Muscle of leg (tissue), 11 donors: ENCODE data around the gene MON1B. TPM values are rescaled to one million over a fixed set of nuclear protein-coding genes. Genes with fewer than 3 reads are reported as not detected.
A peak's percentile ranks its signal among the peaks of the same experiment; 100 is the strongest.
"Not testable (repeated sequence)": the region's sequence is repeated elsewhere in the genome, so short reads cannot be mapped to it uniquely, and the experiment has no call there.

Experiments
- DNase-seq: peaks from one replicate; pipeline ENCODE4 v3.0.0; 2013
- H3K27ac ChIP-seq: one replicate; pipeline ENCODE4 v1.5.1; 2013; ENCODE audit warnings: mild to moderate bottlenecking, low read length, control low read depth
- H3K27me3 ChIP-seq: one replicate; pipeline ENCODE4 v1.6.1; 2013; ENCODE audit warnings: low read length; ENCODE audit not compliant: control insufficient read depth, insufficient read depth
- H3K36me3 ChIP-seq: one replicate; pipeline ENCODE4 v1.6.1; 2013; ENCODE audit warnings: low read length; ENCODE audit not compliant: control insufficient read depth, insufficient read depth
- H3K4me1 ChIP-seq: one replicate; pipeline ENCODE4 v1.6.1; 2013; ENCODE audit warnings: low read length; ENCODE audit not compliant: control insufficient read depth, insufficient read depth
- H3K4me3 ChIP-seq: one replicate; pipeline ENCODE4 v1.5.1; 2013; ENCODE audit warnings: low read length, control low read depth
- H3K9me3 ChIP-seq: replicated peaks from 2 replicates; pipeline ENCODE4 v1.6.1; 2013; ENCODE audit warnings: low read depth, low read length; ENCODE audit not compliant: control insufficient read depth
- WGBS: methylation state at CpG from one replicate; pipeline ENCODE4 v1.1.5; 2013; ENCODE audit warnings: missing lambda C conversion rate; ENCODE audit not compliant: insufficient coverage; 5-methylcytosine and 5-hydroxymethylcytosine counted together
- polyA plus RNA-seq, 8 donors: library from polyadenylated mRNA; unstranded; fragments of 120-200 nt; gene quantifications; one replicate each; pipeline versions ENCODE4 v1.2.1 to v1.2.3, GENCODE V29; 2013; ENCODE audit warnings: inconsistent platforms in 1 of 8, low replicate concordance in 1 of 8; ENCODE audit not compliant: insufficient read length in 8 of 8, insufficient read depth in 1 of 8
- total RNA-seq: library from RNA; stranded (reverse); fragments of 120-200 nt; gene quantifications from one replicate; pipeline ENCODE4 v1.2.4, GENCODE V29; 2013

The MON1B gene
- total and polyA plus RNA-seq, 9 donors, result 3.9 to 17.1 (median 13.9) TPM

DNA sequence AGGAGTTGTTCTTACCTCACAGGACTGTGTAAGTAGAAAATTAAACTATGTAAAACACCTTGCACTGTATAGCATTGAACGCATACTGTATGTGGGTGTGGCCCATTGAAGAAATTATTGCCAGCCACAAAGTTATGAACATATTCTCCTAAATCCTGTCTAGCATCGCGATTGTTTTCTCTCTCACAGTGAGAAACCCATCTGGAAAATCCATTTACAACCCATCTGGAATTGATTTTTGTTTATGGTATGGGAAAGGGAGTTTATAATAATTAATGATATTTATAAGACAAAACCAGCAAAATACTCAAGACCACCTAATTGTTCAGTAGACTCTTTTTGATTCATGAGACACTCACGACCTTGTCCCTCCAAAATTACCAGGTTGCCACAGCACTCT, 22.1 kb upstream of the MON1B start:
- WGBS, result 73% methylated on average over 1 of the region's 4 CpGs
- Histone ChIP-seq H3K4me1 (peaks cover 3% of the 10 kb centered on the region), H3K27ac (no peak overlapping the region), H3K4me3 (no peak overlapping the region), H3K9me3 (no peaks in the 10 kb centered on the region), H3K36me3 (no peaks in the 10 kb centered on the region), H3K27me3 (no peaks in the 10 kb centered on the region)
- peak; percentile 67 for DNase-seq

DNA sequence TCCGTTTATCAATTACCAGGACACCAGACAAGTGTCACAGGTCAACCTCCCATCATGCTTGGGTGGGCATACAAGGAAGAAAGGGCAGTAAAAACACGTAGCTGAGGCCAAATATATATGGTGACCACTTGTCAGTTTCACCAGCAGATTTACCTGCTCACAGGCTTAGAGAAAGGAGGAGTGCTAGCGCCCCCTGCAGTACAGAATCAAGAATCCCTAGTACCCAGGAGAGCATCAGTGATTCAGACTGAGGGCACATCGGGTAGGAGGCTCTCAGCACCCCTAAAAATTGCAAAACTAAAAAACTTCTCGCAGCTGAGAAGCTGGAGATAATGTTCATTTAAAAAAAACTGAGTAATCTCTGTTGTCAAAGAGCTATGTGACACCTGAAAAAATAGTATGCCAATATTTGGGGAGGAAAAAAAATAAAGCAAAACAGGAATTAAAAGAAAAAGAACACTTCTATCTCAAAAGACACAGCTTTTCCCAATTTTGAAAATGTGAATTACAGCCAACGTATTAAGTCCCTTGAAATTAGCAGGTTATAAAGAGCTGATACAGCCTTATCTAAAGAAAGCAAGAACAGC, 21.2 kb upstream of the MON1B start:
- Histone ChIP-seq H3K4me1 (peaks cover 3% of the 10 kb centered on the region), H3K27ac (no peak overlapping the region), H3K27me3 (no peaks in the 10 kb centered on the region), H3K9me3 (no peaks in the 10 kb centered on the region), H3K4me3 (no peak overlapping the region), H3K36me3 (no peaks in the 10 kb centered on the region)
- peak; percentile 64 for DNase-seq
- no CpG with 5 or more reads among the region's 6 CpGs for WGBS

DNA sequence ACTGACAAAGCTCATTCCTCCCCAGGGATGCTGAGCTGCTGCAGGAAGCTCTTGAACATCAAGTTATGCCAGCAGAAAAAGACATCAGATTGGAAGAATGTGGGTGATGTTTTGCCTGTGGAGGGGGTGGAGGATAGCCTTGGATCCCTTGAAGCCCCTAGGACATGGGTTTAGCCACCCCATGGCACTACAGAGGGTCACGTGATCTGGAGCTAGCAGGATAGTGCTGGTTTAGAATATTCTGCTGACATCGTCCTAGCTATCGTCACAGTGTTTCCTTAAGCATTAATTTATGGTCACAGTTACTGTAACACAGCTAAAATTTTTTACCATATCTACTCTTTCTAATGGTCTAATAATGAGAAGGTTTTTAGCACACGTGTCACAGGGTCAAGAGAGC, 20.2 kb upstream of the MON1B start:
- no CpG with 5 or more reads among the region's 4 CpGs for WGBS

DNA sequence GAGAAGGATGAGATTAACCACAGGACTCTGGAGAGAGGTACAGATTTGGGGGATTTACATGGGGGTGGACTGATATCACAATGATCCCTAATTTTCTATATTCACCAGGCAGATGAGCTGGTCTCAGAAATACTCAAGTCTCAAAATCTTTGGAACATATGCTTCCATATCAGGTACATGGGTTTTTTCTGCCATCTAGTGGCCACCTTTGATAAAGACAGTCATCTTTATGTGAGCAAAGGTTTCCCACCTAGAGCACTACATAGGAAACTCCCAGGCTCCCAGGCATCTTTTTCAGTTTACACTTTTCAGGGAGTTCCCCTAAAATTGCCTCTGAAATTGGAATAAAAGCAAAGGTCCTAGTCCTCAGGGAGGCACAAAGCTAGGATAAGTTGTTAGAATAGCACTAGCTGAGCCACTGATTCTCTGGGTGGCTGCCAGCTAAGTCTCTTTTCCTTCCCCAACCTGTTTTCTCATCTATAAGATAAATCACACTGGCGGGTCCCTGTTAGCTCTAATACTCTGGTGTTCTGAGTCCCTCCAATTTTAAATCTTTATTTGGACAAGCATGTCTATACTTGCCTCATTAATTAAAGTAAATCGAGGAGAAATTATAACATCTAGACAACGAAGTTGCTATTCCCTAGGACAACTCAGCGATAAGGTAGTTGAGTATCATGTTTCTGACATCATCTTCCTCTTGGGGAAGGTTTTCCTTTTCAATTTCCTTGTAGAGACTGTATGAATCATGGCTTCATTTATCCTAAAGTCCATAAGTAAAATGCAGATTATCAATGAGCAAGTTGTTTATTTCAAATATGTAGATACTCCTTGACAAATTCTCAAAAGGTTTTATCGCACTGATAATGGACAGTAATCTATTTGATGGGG, 19.0 kb upstream of the MON1B start:
- peak; percentile 88 for DNase-seq
- H3K27ac ChIP-seq, result no peak overlapping the region
- no peaks in the 10 kb centered on the region for H3K36me3 ChIP-seq
- no peaks in the 10 kb centered on the region for H3K9me3 ChIP-seq
- H3K27me3 ChIP-seq, result no peaks in the 10 kb centered on the region
- H3K4me3 ChIP-seq, result no peak overlapping the region
- no CpG with 5 or more reads among the region's 5 CpGs for WGBS
- peaks cover 3% of the 10 kb centered on the region for H3K4me1 ChIP-seq

More for the DNA sequence above, 20.2 kb upstream of the MON1B start:
- H3K4me3 ChIP-seq, result no peak overlapping the region
- DNase-seq, result no peak
- H3K9me3 ChIP-seq, result no peaks in the 10 kb centered on the region
- H3K27me3 ChIP-seq, result no peaks in the 10 kb centered on the region
- H3K27ac ChIP-seq, result no peak overlapping the region
- H3K4me1 ChIP-seq, result peaks cover 3% of the 10 kb centered on the region
- H3K36me3 ChIP-seq, result no peaks in the 10 kb centered on the region

DNA sequence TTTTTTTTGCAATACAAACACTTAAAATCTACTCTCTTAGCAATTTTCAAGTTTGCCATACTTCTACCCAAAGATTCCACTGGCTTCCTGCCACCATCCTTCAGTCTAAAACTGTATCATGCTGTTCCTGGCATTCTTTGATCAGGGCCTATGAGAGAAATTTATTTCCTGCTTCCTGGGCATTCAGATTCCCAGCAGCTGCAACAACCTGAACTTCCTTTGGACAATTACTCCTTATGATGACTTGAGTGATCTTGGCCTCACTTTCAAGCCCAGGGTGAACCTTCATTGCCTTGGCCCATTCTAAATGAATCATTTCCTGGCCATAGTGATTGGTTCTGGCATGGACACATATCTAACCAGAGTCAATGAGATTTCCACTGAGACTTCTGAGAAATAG, 18.0 kb upstream of the MON1B start:
- H3K4me3 ChIP-seq, result no peak overlapping the region

DNA sequence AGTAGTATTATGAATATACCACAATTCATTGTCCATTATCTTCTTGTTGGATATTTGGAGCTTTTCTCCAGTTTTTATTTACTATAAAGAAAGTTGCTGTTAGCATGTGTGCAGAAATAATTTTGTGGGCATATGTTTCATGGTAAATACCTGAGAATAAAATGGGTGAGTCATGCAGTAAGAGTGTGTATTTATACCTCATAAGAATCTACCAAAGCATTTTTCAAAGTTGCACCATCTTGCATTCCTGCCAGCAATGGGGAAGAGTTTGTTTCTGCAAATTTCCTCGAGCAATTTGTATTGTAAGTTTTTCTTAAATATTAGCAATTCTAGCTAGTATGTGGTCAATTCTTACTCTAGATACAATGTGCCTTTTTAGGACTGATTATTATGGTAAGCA, 7.9 kb upstream of the MON1B start:
- H3K27ac ChIP-seq, result no peak overlapping the region
- no peaks in the 10 kb centered on the region for H3K4me1 ChIP-seq
- no peaks in the 10 kb centered on the region for H3K27me3 ChIP-seq
- no peak overlapping the region for H3K4me3 ChIP-seq
- H3K36me3 ChIP-seq, result no peaks in the 10 kb centered on the region
- no peak for DNase-seq
- H3K9me3 ChIP-seq, result no peaks in the 10 kb centered on the region
- no CpG with 5 or more reads among the region's 1 CpG for WGBS

More for the DNA sequence above, 18.0 kb upstream of the MON1B start:
- no peaks in the 10 kb centered on the region for H3K9me3 ChIP-seq
- no peak overlapping the region for H3K27ac ChIP-seq
- DNase-seq, result no peak
- no peaks in the 10 kb centered on the region for H3K36me3 ChIP-seq
- no peaks in the 10 kb centered on the region for H3K27me3 ChIP-seq
- H3K4me1 ChIP-seq, result peaks cover 3% of the 10 kb centered on the region

DNA sequence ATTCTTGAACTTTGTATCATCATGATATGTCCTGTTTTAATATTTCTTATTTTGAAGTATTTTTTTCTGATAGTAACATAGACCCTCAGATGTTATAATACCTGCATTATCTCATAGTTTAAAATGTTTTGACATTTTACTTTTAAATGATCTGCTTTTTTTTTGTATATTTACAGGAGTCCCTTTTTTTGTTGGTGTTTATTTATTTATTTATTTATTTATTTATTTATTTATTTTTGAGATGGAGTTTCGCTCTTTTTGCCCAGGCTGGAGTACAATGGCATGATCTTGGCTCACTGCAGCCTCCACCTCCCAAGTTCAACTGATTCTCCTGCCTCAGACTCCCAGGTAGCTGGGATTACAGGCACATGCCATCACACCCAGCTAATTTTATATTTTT, 4.7 kb upstream of the MON1B start:
- WGBS, result no CpG with 5 or more reads among the region's 1 CpG
- H3K27me3 ChIP-seq, H3K9me3 ChIP-seq, DNase-seq, H3K4me3 ChIP-seq, H3K4me1 ChIP-seq, H3K27ac ChIP-seq, H3K36me3 ChIP-seq: not testable (repeated sequence)

DNA sequence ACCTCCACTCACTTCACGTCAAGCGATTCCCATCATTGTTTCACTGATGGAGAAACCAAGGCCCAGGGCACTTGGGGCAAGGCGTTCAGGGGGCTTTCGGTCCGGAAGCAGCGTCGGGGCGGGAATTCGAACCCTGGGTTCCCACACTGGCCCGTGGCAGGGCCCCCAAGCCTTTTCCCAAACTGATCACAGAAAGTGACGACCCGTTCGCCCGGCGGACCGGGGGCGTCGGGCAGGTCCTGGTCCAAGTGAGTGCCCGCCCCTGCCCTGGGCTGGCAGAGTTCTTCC, 856 bp upstream of the MON1B start:
- Histone ChIP-seq H3K27ac (peak overlapping the region; percentile 90), H3K36me3 (peaks cover 21% of the 10 kb centered on the region), H3K4me3 (peak overlapping the region; percentile 95), H3K4me1 (peaks cover 6% of the 10 kb centered on the region), H3K27me3 (no peaks in the 10 kb centered on the region), H3K9me3 (no peaks in the 10 kb centered on the region)
- WGBS, result 1% methylated on average over 19 of the region's 19 CpGs
- no peak for DNase-seq

DNA sequence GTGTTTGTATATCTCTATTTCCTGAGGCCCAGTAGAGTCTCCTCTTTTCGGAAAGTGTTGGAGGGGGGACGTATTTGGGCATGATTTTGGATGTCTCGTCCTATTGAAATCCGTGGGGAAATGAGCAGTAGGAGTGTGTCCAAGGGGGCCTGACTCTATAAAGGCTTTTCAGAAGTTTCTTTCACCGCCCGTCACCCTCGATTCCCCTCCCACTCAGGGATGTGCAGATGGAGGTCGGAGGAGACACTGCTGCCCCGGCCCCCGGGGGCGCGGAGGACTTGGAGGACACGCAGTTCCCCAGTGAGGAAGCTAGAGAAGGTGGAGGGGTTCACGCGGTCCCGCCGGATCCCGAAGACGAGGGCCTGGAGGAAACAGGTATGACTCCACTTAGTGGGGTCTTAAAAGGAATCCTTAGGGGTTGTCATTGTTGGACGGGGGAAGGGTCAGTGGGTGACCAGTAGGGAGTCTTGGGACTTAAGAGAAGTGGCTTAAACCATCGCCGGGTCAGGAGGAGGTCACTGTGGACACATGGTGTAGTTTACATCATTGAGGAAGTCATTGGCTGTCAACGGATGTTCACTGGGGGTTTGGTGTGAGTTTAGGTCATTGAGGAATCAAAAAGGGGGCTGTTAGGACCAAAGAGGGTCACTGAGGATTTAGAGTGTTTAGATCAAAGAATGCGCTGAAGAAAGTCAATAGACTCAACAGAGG, 424 bp downstream of the MON1B start:
- DNase-seq, result peak; percentile 55
- Histone ChIP-seq H3K9me3 (no peaks in the 10 kb centered on the region), H3K27ac (peak overlapping the region; percentile 98), H3K4me1 (peaks cover 6% of the 10 kb centered on the region), H3K4me3 (peak overlapping the region; percentile 95), H3K36me3 (peaks cover 30% of the 10 kb centered on the region), H3K27me3 (no peaks in the 10 kb centered on the region)
- WGBS, result 9% methylated on average over 11 of the region's 24 CpGs

DNA sequence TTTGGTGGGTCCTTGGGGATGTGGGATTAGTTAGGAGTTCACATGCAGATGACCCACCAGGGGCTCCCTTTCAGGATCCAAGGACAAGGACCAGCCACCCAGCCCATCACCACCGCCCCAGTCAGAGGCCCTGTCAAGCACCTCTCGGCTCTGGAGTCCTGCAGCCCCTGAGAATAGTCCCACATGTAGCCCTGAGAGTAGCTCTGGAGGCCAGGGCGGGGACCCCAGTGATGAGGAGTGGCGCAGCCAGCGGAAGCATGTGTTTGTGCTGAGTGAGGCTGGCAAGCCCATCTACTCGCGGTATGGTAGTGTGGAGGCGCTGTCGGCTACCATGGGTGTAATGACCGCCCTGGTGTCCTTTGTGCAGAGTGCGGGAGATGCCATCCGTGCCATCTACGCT, 2.4 kb downstream of the MON1B start:
- Histone ChIP-seq H3K27ac (no peak overlapping the region), H3K4me3 (no peak overlapping the region), H3K27me3 (no peaks in the 10 kb centered on the region), H3K4me1 (peaks cover 6% of the 10 kb centered on the region), H3K36me3 (peaks cover 42% of the 10 kb centered on the region), H3K9me3 (no peaks in the 10 kb centered on the region)
- DNase-seq, result no peak
- 97% methylated on average over 10 of the region's 13 CpGs for WGBS
